K562 (cell line): ENCODE measurements around the gene SH2D3A. TPM values are rescaled to one million over a fixed set of nuclear protein-coding genes. Genes with fewer than 3 reads are reported as not detected.

Experiments used
- CREM ChIP-seq: IDR thresholded peaks from 2 replicates; pipeline ENCODE4 v1.6.1; 2014; ENCODE audit warnings: antibody characterized with exemption, low read depth
- FOSL1 ChIP-seq: fragments of 200-800 bp; sonication (Bioruptor generic); conservative IDR thresholded peaks from 2 replicates; pipeline ENCODE4 v1.6.1; 2016; ENCODE audit warnings: missing genetic modification characterization, missing compliant biosample characterization
- MTA2 ChIP-seq: fragments of 450-650 bp; IDR thresholded peaks from 2 replicates; pipeline ENCODE4 v1.6.1; 2016; ENCODE audit warnings: low read depth
- PCBP1 ChIP-seq: fragments of 200-400 bp; formaldehyde crosslinking; IDR thresholded peaks from 2 replicates; pipeline ENCODE4 v1.6.1; 2018; ENCODE audit warnings: mild to moderate bottlenecking, low read depth, low read length; ENCODE audit not compliant: poor library complexity, severe bottlenecking
- RERE ChIP-seq: sonication (generic); formaldehyde crosslinking; IDR thresholded peaks from 2 replicates; pipeline ENCODE4 v1.8.0; 2023; ENCODE audit warnings: missing genetic modification reagents, mild to moderate bottlenecking, borderline replicate concordance
- SIN3B ChIP-seq: fragments of 450-650 bp; IDR thresholded peaks from 2 replicates; pipeline ENCODE4 v1.6.1; 2017; ENCODE audit warnings: low read depth, mild to moderate bottlenecking, moderate library complexity
- ZFPM2 ChIP-seq: fragments of 250-450 bp; sonication (Bioruptor Pico); IDR thresholded peaks from 2 replicates; pipeline ENCODE4 v1.5.1; 2022; ENCODE audit warnings: mild to moderate bottlenecking
- ZNF347 ChIP-seq: fragments of 450-650 bp; formaldehyde crosslinking; IDR thresholded peaks from 2 replicates; pipeline ENCODE4 v1.4.0; 2020; ENCODE audit warnings: low read depth, mild to moderate bottlenecking, moderate library complexity
- ZNF511 ChIP-seq: sonication (generic); formaldehyde crosslinking; IDR thresholded peaks from 2 replicates; pipeline ENCODE4 v1.8.0; 2022; ENCODE audit warnings: mild to moderate bottlenecking, missing genetic modification reagents
- ZNF644 ChIP-seq: fragments of 200-800 bp; sonication (Bioruptor generic); IDR thresholded peaks from 2 replicates; pipeline ENCODE4 v1.6.1; 2016; ENCODE audit warnings: low read depth, missing genetic modification characterization, missing compliant biosample characterization
- polyA plus RNA-seq, 8 experiments: library from polyadenylated mRNA; depleted of rRNA in 4 of 8; stranded (reverse) in 5 of 8; unstranded in 3 of 8; fragments of >200 nt; fragmentation: Nextera tagmentation in 2 of 8; fragmentation: Illumina TruSeq in 1 of 8; extraction: Ambion mirVana in 2 of 8; extraction: Trizol in 1 of 8; gene quantifications; 2 replicates each; pipeline versions ENCODE4 v1.2.1 to v1.2.3, GENCODE V29; 2011 to 2014; ENCODE audit warnings: inconsistent platforms in 1 of 8, missing spikeins in 1 of 8
- total RNA-seq, 7 experiments: library from RNA; depleted of rRNA in 6 of 7; stranded (reverse); fragments of >200 nt in 6 of 7; fragmentation: Illumina TruSeq in 2 of 7; extraction: Trizol in 2 of 7; gene quantifications; 2 replicates each; pipeline versions ENCODE4 v1.2.1 to v1.2.3, GENCODE V29; 2011 to 2021; ENCODE audit warnings: low replicate concordance in 1 of 7
- TF ChIP-seq, protein P1 (sequence below): fragments of 450-650 bp; IDR thresholded peaks from 2 replicates; pipeline ENCODE4 v1.6.1; 2018; ENCODE audit warnings: mild to moderate bottlenecking, low read depth; ENCODE audit not compliant: partially characterized antibody
- TF ChIP-seq, protein P2 (sequence below), 2 experiments: IDR thresholded peaks; 2 replicates each; pipeline ENCODE4 v1.6.1; 2011; ENCODE audit warnings: borderline replicate concordance in 1 of 2, control low read depth in 1 of 2, low read depth in 1 of 2, low read length in 1 of 2, mild to moderate bottlenecking in 1 of 2, mixed read lengths in 1 of 2, moderate library complexity in 1 of 2; ENCODE audit not compliant: insufficient read depth in 1 of 2, insufficient read length in 1 of 2, poor library complexity in 1 of 2, severe bottlenecking in 1 of 2; ENCODE audit errors: extremely low read depth in 1 of 2
- TF ChIP-seq, protein P3 (sequence below): sonication (generic); formaldehyde crosslinking; IDR thresholded peaks from 2 replicates; pipeline ENCODE4 v1.8.1; 2023; ENCODE audit warnings: mild to moderate bottlenecking, missing genetic modification reagents

SH2D3A gene
- total and polyA plus RNA-seq, 9 of the 15 experiments (the other 6 are each of a cell fraction or from before 2014, with no cell fraction given): 0.75 to 26.3 (median 8.9) TPM

GRCh38 chr19:6767357-6768235 lies at the start of gene SH2D3A (continued):
- TF ChIP-seq ZNF644 (tag): no peak
- no peak for TF ChIP-seq SIN3B
- TF ChIP-seq, protein P1, sequence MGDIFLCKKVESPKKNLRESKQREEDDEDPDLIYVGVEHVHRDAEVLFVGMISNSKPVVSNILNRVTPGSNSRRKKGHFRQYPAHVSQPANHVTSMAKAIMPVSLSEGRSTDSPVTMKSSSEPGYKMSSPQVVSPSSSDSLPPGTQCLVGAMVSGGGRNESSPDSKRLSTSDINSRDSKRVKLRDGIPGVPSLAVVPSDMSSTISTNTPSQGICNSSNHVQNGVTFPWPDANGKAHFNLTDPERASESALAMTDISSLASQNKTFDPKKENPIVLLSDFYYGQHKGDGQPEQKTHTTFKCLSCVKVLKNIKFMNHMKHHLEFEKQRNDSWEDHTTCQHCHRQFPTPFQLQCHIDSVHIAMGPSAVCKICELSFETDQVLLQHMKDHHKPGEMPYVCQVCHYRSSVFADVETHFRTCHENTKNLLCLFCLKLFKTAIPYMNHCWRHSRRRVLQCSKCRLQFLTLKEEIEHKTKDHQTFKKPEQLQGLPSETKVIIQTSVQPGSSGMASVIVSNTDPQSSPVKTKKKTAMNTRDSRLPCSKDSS: no peak
- no peak for TF ChIP-seq RERE (CRISPR knock-in tag)
- TF ChIP-seq ZNF511: 0 out of 2 replicates have a peak, but pooled peaks have one; percentile 63
- no peak for TF ChIP-seq MTA2
- TF ChIP-seq, protein P2, sequence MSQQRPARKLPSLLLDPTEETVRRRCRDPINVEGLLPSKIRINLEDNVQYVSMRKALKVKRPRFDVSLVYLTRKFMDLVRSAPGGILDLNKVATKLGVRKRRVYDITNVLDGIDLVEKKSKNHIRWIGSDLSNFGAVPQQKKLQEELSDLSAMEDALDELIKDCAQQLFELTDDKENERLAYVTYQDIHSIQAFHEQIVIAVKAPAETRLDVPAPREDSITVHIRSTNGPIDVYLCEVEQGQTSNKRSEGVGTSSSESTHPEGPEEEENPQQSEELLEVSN (IDR thresholded peaks at IDR 0.05; ENCODE audit: borderline replicate concordance in 1 of 2, extremely low read depth in 1 of 2, insufficient read depth in 1 of 2, insufficient read length in 1 of 2, low read depth in 1 of 2, low read length in 1 of 2, poor library complexity in 1 of 2, severe bottlenecking in 1 of 2): peak in 1 of 2 experiments; percentile 38
- TF ChIP-seq FOSL1 (tag): no peak
- TF ChIP-seq, protein P3, sequence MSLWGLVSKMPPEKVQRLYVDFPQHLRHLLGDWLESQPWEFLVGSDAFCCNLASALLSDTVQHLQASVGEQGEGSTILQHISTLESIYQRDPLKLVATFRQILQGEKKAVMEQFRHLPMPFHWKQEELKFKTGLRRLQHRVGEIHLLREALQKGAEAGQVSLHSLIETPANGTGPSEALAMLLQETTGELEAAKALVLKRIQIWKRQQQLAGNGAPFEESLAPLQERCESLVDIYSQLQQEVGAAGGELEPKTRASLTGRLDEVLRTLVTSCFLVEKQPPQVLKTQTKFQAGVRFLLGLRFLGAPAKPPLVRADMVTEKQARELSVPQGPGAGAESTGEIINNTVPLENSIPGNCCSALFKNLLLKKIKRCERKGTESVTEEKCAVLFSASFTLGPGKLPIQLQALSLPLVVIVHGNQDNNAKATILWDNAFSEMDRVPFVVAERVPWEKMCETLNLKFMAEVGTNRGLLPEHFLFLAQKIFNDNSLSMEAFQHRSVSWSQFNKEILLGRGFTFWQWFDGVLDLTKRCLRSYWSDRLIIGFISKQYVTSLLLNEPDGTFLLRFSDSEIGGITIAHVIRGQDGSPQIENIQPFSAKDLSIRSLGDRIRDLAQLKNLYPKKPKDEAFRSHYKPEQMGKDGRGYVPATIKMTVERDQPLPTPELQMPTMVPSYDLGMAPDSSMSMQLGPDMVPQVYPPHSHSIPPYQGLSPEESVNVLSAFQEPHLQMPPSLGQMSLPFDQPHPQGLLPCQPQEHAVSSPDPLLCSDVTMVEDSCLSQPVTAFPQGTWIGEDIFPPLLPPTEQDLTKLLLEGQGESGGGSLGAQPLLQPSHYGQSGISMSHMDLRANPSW (CRISPR knock-in tag): no peak
- TF ChIP-seq PCBP1: no peak
- no peak for TF ChIP-seq ZFPM2 (CRISPR knock-in tag)
- TF ChIP-seq ZNF347 (CRISPR knock-in tag): no peak
- TF ChIP-seq CREM: peak; percentile 80
